B cell (primary cell): ENCODE measurements around the gene ST6GAL2.

Experiments
- EZH2 ChIP-seq: IDR thresholded peaks from 2 replicates; pipeline ENCODE4 v1.6.1; 2012; ENCODE audit warnings: borderline replicate concordance, low read depth, mild to moderate bottlenecking, moderate library complexity, low read length; ENCODE audit not compliant: insufficient read depth, poor library complexity, severe bottlenecking
- TF ChIP-seq, protein P1 (sequence below): fragments of 200-600 bp; IDR thresholded peaks from one replicate; pipeline ENCODE4 v1.8.0; 2022; ENCODE audit warnings: antibody characterized with exemption, mild to moderate bottlenecking

DNA sequence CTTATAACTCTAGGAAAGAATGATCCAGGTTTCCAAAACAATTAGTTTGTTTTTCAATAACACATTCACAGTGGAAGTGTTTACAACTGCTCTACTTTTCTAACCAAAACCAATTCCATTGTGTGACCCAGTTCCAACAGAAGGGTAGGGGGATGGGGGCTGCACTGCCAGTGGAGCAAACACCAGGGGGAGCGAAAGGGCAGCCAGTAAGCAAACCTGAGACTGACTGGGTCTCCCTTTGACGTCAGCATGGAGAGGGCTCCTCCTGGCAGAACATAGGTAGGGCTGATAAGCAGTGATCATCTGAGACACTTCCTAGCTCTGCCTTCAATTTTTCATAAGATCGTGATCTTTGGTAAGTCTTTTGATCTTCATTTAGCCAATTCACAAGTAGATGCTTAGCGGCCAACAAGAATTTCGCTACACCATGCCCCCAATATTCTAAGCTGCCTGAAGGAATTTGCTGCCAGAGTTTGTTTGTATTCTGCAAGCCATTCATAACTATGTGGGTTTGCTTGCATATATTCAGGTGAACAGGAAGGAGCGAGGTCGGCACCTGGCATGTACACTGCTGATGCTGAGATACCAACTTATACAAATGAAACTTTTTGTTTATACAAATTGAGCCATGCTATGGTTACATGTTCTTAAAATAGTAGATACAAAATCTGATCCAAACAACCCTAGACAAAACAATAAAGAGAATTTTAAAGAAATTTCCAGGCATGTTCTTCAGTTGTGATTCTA is 45.9 kb downstream of the ST6GAL2 start:
- TF ChIP-seq, protein P1, sequence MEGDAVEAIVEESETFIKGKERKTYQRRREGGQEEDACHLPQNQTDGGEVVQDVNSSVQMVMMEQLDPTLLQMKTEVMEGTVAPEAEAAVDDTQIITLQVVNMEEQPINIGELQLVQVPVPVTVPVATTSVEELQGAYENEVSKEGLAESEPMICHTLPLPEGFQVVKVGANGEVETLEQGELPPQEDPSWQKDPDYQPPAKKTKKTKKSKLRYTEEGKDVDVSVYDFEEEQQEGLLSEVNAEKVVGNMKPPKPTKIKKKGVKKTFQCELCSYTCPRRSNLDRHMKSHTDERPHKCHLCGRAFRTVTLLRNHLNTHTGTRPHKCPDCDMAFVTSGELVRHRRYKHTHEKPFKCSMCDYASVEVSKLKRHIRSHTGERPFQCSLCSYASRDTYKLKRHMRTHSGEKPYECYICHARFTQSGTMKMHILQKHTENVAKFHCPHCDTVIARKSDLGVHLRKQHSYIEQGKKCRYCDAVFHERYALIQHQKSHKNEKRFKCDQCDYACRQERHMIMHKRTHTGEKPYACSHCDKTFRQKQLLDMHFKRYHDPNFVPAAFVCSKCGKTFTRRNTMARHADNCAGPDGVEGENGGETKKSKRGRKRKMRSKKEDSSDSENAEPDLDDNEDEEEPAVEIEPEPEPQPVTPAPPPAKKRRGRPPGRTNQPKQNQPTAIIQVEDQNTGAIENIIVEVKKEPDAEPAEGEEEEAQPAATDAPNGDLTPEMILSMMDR, result no peak
- TF ChIP-seq EZH2, result no peak
